ENCODE results near the gene ADGRV1. TPM values are rescaled to one million over a fixed set of nuclear protein-coding genes. Genes with fewer than 3 reads are reported as not detected.
"Not testable (repeated sequence)": the region's sequence is repeated elsewhere in the genome, so short reads cannot be mapped to it uniquely, and the experiment has no call there.

ADGRV1 gene
- polyA plus RNA-seq, 3 donors, result 8.4 to 12.8 (median 12.4) TPM

DNA sequence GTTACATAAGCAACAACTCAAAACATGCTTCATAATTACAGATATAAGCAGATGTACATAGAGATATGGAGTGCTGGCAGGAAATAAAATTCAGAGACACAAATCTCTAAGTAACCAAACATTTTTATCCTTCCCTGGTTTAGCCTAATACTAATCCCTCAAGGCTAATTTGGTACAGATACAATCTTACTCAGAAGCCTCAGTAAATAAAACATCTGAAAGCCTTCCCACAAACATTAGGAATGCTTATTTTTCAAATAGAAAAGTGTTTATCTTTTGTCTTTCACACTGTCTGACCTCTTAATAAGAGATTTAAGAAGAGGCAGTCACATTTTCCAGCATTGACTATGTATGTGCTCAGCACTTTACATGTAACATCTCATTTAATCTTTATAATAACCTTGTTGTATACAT lies 425.1 kb downstream of the ADGRV1 start:
- DNase-seq (ENCODE audit: extremely low read depth in 1 of 11, low read depth in 9 of 11, low spot score in 4 of 11), result no peak

DNA sequence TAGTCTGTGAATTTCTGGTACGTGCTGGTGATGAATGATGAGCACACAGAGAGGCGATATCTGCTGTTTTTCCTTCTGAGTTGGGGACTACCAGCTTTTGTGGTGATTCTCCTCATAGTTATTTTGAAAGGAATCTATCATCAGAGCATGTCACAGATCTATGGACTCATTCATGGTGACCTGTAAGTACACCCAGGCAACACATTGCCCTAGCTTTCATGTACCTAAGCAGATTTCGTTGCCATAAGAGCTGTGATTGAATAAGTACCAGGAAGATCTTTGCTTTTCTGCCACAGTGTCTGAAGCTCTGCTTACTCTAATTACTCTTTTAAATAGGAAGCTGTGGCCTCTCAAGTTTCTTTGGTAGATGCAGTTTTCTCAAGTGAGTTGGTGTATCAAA lies 426.7 kb downstream of the ADGRV1 start:
- DNase-seq (ENCODE audit: extremely low read depth in 1 of 11, low read depth in 9 of 11, low spot score in 4 of 11), result no peak

DNA sequence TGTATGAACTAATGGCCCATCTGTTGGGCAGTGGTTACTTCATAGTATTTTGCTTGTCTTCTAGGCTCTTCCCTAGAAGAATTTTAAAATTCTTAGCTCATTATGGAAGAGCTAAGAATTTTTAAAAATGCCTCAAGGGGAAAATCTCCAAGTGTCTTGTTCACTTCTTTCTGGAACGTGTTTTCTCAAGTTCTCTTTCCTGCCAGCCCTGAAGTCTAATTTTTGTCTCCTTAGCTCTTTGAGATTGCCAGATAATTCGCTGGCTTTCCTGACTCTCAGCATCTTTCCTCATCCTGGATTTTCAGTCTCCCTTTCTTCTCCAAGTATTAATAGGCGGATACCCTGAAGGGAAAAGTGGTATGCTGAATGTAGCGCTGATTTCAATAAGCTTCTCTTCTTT lies 429.1 kb downstream of the ADGRV1 start:
- DNase-seq (ENCODE audit: extremely low read depth in 1 of 11, low read depth in 9 of 11, low spot score in 4 of 11), result no peak

DNA sequence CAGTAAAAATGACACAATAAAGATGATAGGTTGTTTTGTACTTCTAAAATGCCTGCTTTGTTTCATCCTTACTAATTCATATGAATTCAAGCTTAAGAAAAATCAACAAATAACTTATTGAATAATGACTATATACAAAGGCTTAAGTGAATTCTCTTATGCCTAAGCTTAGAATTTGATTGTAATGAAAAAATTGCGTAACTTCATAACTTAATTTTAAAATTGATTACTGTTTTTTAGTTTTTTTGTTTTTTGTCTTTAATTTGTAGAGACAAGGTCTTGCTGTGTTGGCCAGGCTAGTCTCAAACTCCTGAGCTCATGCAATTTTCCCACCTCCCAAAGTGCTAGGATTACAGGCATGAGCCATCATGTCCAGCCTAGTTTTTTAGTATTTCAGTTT lies 432.6 kb downstream of the ADGRV1 start:
- no peak for DNase-seq (ENCODE audit: extremely low read depth in 1 of 11, low read depth in 9 of 11, low spot score in 4 of 11)

DNA sequence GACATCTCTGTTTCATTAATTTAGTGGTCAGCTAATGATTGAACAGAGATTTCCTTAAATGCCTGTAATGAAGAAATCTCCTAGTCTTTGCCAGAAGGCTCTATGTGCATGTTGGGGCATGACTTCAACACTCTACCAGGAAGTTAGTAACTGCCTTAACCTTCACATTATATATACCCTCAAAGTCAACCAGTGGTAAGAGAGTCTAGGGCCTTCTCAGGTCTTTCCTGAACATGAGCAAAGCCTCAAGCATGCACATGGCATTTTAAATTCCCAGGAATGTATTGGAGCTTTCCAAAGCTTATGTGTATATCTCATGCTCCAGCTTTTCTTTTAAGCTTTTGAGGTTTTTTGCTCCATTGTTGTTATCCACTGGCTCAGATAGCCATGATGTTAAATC lies 436.2 kb downstream of the ADGRV1 start:
- no peak for DNase-seq (ENCODE audit: extremely low read depth in 1 of 11, low read depth in 9 of 11, low spot score in 4 of 11)

DNA sequence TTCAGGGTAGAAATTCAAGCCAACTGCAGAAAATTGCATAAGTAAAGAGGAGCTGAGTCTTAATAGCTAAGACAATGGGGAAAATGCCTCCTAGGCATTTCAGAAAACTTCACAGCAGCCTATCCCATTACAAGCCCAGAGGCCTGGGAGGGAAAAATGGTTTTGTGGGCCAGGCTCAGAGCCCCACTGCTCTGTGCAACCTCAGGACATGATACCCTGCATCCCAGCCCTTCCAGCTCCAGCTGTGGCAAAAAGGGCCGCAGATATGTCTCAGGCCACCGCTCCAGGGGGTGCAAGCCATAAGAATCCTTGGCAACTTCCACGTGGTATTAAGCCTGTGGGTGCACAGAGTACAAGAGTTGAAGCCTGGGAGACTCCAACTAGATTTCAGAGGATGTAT lies 437.5 kb downstream of the ADGRV1 start:
- no peak for DNase-seq (ENCODE audit: extremely low read depth in 1 of 11, low read depth in 9 of 11, low spot score in 4 of 11)

DNA sequence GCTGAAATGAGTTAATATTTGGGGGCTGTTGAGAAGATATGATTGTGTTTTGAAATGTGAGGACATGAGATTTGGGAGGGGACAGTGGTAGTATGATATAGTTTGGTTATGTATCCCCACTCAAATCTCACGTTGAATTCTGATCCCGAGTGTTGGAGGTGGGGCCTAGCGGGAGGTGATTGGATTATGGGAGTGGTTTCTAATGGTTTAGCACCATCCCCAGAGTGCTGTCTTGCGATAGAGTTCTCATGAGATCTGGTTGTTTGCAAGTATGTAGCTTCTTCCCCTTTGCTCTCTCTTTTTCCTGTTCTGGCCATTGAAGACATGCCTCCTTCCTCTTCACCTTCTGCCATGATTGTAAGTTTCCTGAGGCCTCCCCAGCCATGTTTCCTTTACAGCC lies 438.5 kb downstream of the ADGRV1 start:
- DNase-seq (ENCODE audit: extremely low read depth in 1 of 11, low read depth in 9 of 11, low spot score in 4 of 11), result no peak

DNA sequence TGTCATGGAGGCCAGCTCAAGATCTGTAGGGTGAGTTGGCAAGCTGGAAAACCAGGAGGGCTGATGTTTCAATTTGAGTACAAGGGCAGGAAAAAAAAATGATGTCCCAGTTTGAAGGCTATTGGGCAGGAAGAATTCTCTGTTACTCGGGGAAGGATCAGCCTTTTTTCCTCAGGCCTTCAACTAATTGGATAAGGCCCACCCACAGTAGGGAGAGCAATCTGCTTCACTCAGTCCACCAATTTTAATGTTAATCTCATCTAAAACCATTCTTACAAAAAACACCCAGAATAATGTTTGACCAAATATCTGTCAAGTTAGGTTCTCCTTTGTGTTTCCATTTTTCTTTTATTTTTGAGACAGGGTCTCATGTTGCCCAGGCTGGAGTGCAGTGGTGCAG lies 442.1 kb downstream of the ADGRV1 start:
- DNase-seq (ENCODE audit: extremely low read depth in 1 of 11, low read depth in 9 of 11, low spot score in 4 of 11), result no peak

DNA sequence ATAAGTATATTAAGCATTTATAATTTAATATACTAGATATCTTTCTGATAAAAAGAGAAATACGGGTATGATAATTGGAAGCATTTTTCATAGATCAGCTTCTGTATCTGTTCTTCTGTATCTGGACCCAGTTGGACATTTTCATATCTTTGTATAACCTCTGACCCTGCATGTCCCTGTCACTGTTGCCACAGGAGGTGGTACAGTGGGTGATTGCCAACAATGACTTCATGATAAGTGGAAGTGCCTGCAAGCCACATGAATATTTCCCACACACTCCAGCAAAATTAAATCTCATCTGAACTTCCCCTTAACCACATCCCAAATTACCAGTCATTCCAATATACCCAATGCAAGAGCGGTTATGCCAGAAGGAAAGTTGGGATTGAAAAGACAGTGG lies 448.1 kb downstream of the ADGRV1 start:
- DNase-seq (ENCODE audit: extremely low read depth in 1 of 11, low read depth in 9 of 11, low spot score in 4 of 11), result no peak

DNA sequence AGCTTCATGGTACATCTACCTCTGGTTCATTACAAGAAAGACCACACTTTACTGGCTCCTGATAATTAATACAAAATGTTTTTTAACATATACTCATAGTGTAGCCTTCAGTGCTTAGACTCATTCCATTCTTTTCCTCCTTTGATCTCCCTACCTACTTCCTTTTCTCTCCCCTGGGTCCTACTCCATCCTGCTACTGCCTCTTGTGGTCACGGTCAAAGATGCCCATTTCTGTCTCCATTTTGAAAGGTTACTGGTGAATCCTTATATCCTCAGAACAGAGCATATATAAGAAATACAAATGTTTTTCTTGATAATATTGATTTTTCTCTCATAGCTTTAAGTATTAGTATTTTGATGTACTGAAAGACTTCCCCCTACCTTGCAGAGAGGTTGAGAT lies 448.7 kb downstream of the ADGRV1 start:
- no peak for DNase-seq (ENCODE audit: extremely low read depth in 1 of 11, low read depth in 9 of 11, low spot score in 4 of 11)

DNA sequence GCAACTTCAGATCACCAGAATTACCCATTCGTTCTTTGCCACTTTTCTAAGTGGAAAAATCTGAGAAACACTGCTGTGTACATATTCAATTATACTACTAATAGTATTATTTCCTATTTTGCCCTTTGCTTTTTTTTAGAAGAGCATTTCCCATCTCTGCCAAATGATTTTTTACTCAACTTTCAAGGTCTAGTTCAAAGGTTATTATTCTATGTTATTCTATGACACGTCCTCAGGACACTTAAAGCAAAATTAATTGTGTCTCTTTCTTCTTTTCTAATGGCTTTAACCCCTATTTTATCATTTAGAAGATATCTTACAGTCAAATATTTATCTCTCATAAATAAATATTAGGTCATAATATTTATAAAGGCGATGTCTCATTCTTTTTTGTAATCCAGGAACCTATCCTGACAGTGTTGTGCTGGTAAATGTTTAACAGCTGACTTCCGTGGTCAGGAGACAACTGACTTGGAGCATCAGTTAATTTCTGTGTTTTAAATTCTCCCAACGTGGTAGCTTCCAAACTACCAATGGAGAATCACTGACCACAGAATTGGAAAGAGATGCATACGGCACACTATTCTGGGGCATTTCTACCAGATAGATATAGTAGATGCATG lies 449.3 kb downstream of the ADGRV1 start:
- DNase-seq (ENCODE audit: extremely low read depth in 1 of 11, low read depth in 9 of 11, low spot score in 4 of 11), result no peak

DNA sequence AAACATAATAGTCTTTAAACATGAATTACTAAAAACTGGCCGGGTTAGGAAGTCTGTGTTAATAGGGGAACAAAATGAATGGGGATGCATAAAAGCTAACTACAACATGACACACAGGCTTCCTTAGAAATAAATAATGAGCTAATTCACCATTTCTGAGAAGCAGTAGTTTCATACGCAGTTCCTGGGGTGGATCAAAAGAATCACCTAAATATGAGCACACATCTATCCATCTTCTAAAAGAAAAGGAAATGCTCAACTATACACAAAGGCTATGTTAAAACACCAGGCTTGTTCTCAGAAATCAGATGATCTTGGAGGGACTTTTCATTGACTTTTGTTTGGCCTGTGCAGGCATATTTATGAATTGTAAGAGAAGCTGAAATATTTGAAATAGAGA lies 451.5 kb downstream of the ADGRV1 start:
- no peak for DNase-seq (ENCODE audit: extremely low read depth in 1 of 11, low read depth in 9 of 11, low spot score in 4 of 11)

DNA sequence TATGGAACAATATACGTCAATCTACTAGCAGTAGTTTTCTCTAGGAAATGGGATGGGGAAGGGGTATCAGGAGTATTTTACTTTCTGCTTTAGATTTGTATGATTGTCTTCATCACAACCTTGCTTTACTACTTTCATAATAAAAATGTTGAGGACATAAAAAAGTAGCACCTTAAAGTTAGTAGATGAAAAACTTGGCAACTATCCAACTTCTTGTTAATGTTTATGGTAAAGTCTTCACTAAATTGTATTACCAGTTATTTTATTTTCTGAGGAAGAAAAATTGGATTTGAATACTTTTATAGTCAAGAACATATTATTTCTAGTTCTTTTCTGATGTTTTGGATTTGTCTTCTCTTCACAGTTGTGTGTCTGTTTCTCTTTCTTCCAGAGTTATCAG lies 452.4 kb downstream of the ADGRV1 start:
- no peak for DNase-seq (ENCODE audit: extremely low read depth in 1 of 11, low read depth in 9 of 11, low spot score in 4 of 11)

DNA sequence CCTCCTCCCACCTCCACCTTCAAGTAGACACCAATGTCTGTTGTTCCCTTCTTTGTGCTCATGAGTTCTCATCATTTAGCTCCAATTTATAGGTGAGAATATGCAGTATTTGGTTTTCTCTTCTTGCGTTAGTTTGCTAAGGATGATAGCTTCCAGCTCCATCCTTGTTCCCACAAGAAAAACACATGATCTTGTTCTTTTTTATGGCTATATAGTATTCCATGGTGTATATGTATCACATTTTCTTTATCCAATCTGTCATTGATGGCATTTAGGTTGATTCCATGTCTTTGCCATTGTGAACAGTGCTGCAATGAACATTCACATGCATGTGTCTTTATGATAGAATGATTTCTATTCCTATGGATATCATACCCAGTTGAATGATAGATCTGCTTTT lies 454.3 kb downstream of the ADGRV1 start:
- DNase-seq (ENCODE audit: extremely low read depth in 1 of 11, low read depth in 9 of 11, low spot score in 4 of 11), result not testable (repeated sequence)

DNA sequence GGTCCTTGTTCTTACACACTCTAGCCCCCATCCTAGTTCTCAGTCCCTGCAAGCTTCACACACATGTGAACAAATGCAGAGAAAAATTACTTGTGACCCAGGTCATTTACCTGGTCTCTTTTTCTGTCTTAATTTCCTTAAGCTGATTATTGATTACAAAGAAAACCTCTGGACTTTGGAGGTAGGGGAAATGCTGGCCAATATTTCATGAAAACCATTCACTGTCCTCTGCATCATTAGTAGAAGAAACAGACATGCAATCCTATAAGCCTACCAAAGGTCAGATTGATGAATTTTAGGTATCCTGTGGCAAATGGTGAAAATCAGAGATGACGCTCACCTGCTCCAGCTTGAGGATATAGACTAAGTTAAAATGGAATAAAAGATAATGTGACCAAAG lies 457.7 kb downstream of the ADGRV1 start:
- DNase-seq (ENCODE audit: extremely low read depth in 1 of 11, low read depth in 9 of 11, low spot score in 4 of 11), result no peak

DNA sequence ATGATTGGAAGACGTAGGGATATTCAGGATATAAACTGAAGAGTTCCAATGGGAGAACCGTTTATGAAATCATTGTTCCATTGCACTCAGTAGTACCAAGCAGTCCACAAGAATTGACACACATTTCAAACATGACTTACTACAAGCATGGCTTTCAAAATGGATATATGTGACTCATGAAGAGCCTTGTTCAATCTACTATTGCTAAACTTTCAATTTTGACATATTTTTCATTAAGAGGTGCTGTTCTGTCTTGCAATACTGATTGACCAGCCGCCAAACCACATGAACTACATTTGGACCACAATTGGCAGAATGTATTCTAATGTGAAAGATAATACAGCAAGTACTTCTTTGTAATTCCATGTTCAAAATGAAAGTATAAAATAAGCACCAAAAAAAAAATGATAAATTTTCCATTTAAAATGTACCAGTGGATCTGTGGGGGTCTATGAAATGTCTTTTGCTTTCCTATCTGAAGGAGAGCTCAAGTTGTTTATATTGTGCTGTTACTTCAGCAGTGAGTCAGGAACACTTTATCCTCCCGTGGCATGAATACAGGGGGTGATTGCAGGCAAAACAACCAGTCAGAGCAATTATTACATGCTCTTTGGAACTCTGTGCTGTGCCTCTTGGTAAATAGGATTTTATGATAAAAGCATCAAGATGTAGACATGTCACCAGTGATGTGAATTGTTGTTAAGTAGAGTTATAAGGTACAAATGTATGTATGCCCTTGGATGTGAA lies 458.5 kb downstream of the ADGRV1 start:
- DNase-seq (ENCODE audit: extremely low read depth in 1 of 11, low read depth in 9 of 11, low spot score in 4 of 11), result no peak

DNA sequence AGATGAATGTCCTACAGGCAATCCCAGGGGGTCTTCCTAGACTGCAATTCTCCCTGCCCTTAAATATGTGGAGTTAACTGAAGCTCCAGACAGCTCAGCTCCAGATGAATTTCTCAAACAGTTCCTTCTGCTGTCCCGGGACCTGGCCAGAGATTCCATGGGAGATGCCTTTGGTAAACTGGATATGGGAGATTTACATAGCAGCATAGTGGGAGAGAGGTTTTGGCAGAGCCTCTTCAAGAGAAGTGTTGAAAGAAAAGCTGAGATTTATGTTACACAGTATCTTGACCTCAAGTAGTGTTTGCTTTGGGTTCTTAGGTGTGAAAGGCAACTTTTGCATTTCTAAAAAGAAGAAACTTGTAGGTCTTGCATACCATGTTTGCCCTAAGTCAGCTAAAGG lies 459.6 kb downstream of the ADGRV1 start:
- DNase-seq (ENCODE audit: extremely low read depth in 1 of 11, low read depth in 9 of 11, low spot score in 4 of 11), result no peak

DNA sequence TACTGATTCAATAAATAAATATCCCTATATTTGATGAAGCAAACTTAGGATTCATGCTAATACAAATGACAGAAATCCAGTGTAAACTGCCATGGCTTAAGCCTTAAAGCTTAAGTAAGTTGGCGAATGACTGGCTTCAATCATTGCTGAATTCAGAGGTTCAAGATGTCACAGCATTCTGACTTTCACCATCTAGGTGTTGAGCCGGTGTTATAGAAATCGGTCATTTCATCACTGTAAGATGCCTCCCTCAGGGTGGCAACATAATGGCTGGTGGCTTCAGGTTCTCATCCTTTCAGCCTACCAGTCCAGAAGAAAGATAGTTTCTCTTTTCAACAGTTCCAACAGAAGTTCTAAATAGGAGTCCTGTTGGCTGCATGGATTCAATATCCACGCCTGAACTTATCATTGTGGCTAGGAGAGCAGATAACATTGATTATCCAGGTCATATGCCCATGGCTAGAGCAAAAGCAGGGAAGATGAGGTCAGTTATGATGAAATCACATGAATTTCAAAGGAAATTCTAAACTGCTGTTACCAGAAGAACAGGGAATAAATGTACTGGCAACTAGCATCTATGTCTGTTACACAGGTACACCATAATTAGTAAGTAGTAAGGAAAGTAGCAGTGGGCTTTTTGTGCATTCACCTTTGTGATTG lies 460.2 kb downstream of the ADGRV1 start:
- DNase-seq (ENCODE audit: extremely low read depth in 1 of 11, low read depth in 9 of 11, low spot score in 4 of 11), result no peak

DNA sequence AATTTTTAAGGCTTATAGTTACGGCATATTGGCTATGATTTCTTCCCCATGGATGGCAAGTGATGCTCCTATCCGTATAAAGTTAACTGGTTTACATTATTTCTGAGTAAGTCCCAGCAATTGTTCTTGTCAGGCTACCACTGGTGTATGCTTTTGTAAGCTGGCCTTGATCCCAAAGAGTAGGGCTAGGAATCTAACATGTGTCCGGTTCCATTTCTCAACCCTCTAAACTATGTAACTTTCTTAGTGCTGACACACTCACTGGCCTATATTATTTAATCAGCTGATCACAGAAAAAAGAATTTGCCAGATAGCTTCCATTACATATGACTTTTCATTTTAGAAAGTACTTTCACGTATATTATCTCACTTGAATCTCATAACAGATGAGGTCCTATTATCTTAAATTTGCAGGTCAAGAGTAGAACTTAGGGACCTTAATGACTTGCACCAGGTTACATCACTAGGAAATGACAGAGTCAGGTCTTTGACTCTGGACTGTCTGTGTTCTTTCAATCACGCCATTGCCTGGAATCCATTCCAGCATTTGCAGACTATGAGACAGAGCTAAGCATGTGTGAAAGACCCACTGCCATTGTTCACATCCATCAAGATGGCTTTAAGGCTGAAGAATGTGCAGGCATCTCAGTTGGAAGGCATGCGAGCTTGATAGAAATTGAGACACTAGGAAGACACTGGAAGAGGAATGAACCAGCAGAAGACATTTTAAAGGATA lies 461.6 kb downstream of the ADGRV1 start:
- no peak for DNase-seq (ENCODE audit: extremely low read depth in 1 of 11, low read depth in 9 of 11, low spot score in 4 of 11)

DNA sequence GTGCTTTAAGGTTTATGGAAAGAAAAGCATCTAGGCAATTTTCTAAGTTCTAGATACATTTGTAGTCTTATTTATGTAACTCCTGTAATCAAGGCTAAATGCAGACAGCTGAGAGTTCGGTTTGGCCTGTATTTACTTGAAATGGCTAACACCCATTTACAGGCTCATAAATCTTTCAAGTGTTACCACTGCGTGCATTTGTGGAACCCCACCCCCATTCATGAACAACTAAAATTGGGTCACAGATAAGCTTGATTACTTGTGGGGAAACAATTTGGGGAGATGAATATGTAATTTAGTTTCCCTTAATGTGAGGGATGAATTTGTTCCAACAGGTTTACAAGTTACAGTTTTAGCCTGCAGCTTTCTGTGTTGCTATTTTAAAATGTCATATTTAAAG lies 463.9 kb downstream of the ADGRV1 start:
- no peak for DNase-seq (ENCODE audit: extremely low read depth in 1 of 11, low read depth in 9 of 11, low spot score in 4 of 11)
